Ishikawa (cell line): ENCODE measurements around the gene EBF4.

Experiments
- CEBPB ChIP-seq: IDR thresholded peaks from 2 replicates; pipeline ENCODE4 v1.6.1; 2012
- CREB1 ChIP-seq: IDR thresholded peaks from 2 replicates; pipeline ENCODE4 v1.6.1; 2012; ENCODE audit warnings: low read depth
- EGR1 ChIP-seq: IDR thresholded peaks from 2 replicates; pipeline ENCODE4 v1.6.1; 2012
- EP300 ChIP-seq: IDR thresholded peaks from 2 replicates; pipeline ENCODE4 v1.6.1; 2012; ENCODE audit warnings: borderline replicate concordance
- FOXM1 ChIP-seq: IDR thresholded peaks from 2 replicates; pipeline ENCODE4 v1.6.1; 2012; ENCODE audit warnings: low read depth, borderline replicate concordance
- NFIC ChIP-seq: IDR thresholded peaks from 2 replicates; pipeline ENCODE4 v1.6.1; 2012
- RAD21 ChIP-seq: IDR thresholded peaks from 2 replicates; pipeline ENCODE4 v1.6.1; 2012; ENCODE audit warnings: low read depth
- TAF1 ChIP-seq: IDR thresholded peaks from 2 replicates; pipeline ENCODE4 v1.6.1; 2012; ENCODE audit warnings: low read depth, mild to moderate bottlenecking
- TCF12 ChIP-seq: IDR thresholded peaks from 2 replicates; pipeline ENCODE4 v1.6.1; 2012; ENCODE audit warnings: low read depth
- TEAD4 ChIP-seq: IDR thresholded peaks from 2 replicates; pipeline ENCODE4 v1.6.1; 2012
- YY1 ChIP-seq: IDR thresholded peaks from 2 replicates; pipeline ENCODE4 v1.6.1; 2012; ENCODE audit warnings: low read depth
- ZBTB7A ChIP-seq: IDR thresholded peaks from 2 replicates; pipeline ENCODE4 v1.6.1; 2012; ENCODE audit warnings: low read depth
- TF ChIP-seq, protein P1 (sequence below): IDR thresholded peaks from 2 replicates; pipeline ENCODE4 v1.6.1; 2012; ENCODE audit warnings: low read depth, mild to moderate bottlenecking
- TF ChIP-seq, protein P2 (sequence below): IDR thresholded peaks from 2 replicates; pipeline ENCODE4 v1.6.1; 2012
- TF ChIP-seq, protein P3 (sequence below): IDR thresholded peaks from 2 replicates; pipeline ENCODE4 v1.6.1; 2012

Gene EBF4

DNA sequence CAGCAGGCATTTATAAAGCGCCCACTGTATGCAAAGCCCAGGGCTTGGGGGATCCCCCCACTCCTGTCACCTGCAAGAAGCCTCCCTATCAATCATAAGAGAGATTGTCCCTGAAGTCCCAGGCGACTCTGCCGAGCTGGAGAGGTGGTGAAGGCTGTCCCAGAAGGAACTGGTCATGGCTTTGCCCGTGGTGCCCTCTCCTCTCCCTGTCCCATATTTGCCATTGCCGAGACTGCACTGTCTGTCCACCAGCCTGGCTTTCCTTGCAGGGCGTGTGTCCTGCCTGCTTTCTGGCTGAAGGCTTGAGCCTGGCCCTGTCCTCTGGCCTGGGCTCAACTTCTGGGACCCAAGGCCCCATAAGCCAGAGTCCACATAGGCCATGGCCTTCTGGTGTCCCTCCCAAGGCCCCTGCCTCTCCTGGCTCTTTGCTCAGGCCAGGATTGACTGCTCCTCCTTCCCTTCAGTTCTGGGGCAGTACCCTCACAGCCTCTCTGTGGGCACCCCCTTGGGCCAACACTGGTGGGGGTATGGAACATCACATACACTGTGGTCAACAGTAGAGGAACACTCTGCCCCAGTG, 61.0 kb downstream of the EBF4 start:
- no peak for TF ChIP-seq TCF12
- TF ChIP-seq TAF1 = no peak
- TF ChIP-seq FOXM1 = no peak
- TF ChIP-seq YY1 = no peak

DNA sequence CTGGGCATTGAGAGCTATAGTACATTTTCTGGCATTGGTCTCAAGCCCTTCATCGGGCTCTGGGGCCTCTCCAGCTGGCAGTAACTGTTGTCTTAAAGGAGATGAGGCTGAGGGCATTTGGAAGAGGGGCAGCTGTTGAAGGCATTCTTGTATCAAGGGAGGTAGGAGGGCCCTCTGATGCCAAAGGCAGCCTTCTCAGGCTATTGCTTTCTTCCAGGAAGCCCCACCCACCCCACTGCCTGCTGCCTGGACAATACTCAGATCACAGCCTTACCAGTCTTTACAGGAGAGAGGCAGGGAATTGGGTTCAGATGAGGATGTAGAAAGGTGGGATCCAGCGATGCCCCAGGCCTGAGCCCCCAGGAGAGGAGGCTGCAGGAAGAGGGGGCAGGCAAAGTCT, 61.8 kb downstream of the EBF4 start:
- no peak for TF ChIP-seq CREB1
- no peak for TF ChIP-seq EGR1
- TF ChIP-seq CEBPB = no peak
- no peak for TF ChIP-seq TAF1
- TF ChIP-seq, protein P1, sequence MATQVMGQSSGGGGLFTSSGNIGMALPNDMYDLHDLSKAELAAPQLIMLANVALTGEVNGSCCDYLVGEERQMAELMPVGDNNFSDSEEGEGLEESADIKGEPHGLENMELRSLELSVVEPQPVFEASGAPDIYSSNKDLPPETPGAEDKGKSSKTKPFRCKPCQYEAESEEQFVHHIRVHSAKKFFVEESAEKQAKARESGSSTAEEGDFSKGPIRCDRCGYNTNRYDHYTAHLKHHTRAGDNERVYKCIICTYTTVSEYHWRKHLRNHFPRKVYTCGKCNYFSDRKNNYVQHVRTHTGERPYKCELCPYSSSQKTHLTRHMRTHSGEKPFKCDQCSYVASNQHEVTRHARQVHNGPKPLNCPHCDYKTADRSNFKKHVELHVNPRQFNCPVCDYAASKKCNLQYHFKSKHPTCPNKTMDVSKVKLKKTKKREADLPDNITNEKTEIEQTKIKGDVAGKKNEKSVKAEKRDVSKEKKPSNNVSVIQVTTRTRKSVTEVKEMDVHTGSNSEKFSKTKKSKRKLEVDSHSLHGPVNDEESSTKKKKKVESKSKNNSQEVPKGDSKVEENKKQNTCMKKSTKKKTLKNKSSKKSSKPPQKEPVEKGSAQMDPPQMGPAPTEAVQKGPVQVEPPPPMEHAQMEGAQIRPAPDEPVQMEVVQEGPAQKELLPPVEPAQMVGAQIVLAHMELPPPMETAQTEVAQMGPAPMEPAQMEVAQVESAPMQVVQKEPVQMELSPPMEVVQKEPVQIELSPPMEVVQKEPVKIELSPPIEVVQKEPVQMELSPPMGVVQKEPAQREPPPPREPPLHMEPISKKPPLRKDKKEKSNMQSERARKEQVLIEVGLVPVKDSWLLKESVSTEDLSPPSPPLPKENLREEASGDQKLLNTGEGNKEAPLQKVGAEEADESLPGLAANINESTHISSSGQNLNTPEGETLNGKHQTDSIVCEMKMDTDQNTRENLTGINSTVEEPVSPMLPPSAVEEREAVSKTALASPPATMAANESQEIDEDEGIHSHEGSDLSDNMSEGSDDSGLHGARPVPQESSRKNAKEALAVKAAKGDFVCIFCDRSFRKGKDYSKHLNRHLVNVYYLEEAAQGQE = no peak
- TF ChIP-seq TCF12 = no peak
- no peak for TF ChIP-seq RAD21
- TF ChIP-seq ZBTB7A = no peak
- TF ChIP-seq, protein P2, sequence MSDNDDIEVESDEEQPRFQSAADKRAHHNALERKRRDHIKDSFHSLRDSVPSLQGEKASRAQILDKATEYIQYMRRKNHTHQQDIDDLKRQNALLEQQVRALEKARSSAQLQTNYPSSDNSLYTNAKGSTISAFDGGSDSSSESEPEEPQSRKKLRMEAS = no peak
- TF ChIP-seq, protein P3, sequence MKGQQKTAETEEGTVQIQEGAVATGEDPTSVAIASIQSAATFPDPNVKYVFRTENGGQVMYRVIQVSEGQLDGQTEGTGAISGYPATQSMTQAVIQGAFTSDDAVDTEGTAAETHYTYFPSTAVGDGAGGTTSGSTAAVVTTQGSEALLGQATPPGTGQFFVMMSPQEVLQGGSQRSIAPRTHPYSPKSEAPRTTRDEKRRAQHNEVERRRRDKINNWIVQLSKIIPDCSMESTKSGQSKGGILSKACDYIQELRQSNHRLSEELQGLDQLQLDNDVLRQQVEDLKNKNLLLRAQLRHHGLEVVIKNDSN = no peak
- no peak for TF ChIP-seq EP300
- TF ChIP-seq FOXM1 = no peak

DNA sequence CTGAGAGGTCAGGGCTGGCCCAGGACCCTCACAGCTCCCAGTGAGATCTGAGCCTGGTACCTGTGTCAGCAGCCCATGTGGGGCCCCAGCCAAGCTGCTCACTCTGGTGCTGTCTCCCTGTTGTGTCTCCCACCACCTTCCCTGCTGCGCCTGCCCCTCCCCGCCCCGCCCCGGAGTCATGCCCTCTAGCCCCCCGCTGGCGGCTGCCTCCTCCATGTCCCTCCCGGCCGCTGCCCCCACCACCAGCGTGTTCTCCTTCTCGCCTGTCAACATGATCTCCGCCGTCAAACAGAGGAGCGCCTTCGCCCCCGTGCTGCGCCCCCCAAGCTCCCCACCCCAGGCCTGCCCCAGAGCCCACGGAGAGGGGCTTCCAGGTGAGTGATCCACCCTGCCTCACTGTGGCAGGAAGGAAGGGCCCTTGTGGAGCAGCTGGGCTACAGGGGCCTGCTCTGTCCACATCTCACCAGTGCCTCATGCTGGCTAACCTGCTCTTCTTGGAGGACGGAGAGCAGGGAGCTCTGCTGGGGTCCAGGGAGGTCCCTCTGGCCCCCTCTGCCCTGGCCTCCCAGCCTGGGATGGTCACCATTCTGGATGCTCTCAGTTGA, 63.0 kb downstream of the EBF4 start:
- TF ChIP-seq FOXM1 = no peak
- TF ChIP-seq ZBTB7A = no peak
- no peak for TF ChIP-seq CREB1
- TF ChIP-seq TAF1 = no peak
- TF ChIP-seq, protein P2 = no peak
- no peak for TF ChIP-seq EGR1
- TF ChIP-seq RAD21 = no peak
- TF ChIP-seq NFIC = no peak
- no peak for TF ChIP-seq EP300
- TF ChIP-seq, protein P1 = no peak
- TF ChIP-seq CEBPB = no peak
- TF ChIP-seq TCF12 = no peak
- TF ChIP-seq YY1 = no peak
- TF ChIP-seq TEAD4 = no peak

DNA sequence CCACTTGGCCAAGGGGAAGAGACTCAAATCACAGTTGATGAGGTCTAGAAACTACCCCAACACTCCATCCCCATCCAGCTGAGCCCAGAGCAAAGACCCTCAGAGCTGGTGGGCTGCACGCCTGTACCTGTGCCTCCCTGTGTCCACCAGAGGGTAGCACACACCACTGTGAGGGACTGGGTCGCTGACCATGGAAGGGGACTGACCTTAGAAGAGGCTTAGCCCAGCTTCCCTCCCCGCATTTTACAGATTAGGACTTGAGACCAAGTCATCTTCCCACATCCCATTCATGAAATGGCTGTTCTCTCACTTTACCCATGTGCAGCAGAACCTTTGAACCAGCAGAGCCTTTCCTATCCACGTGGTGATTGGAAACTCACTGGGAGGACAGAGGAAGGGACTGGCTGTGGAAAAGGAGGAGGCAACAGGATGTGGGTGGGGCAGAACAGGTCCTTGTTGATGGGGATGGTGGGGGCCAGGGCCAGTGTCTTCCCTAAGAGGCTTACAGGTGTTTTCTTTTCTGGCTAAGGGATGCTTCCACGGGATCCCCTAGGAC, 63.6 kb downstream of the EBF4 start:
- TF ChIP-seq YY1 (no peak), TEAD4 (no peak), RAD21 (peak; percentile 91)

DNA sequence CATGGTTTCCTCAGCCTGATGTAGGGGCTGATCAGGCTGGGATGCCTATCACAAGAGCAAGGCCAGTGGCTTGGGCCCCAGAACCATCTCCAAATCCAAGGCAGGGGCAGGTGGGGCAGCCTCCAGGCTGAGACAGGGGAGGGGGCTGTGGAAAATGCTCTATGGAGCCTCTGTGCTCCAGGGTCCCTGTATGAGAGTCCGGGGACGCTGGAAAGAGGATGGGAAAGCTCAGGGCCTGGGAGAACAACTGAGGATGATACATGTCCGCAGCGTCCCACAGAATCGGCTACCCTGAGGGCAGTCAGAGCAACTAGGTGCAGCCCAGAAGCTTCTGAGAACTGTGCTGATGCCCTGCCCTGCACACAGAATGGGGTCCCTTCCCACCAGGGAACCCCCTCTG, 64.4 kb downstream of the EBF4 start:
- TF ChIP-seq, protein P2 = no peak
- TF ChIP-seq RAD21 (no peak), CEBPB (no peak), ZBTB7A (no peak), TAF1 (no peak), TEAD4 (no peak), CREB1 (no peak), EP300 (no peak), YY1 (no peak), NFIC (no peak), EGR1 (no peak), FOXM1 (no peak), TCF12 (no peak)
- TF ChIP-seq, protein P3 = no peak
- TF ChIP-seq, protein P1 = no peak
